ENCODE results near the gene VPS36.
"Not testable (repeated sequence)": the region's sequence is repeated elsewhere in the genome, so short reads cannot be mapped to it uniquely, and the experiment has no call there.

The VPS36 gene

DNA sequence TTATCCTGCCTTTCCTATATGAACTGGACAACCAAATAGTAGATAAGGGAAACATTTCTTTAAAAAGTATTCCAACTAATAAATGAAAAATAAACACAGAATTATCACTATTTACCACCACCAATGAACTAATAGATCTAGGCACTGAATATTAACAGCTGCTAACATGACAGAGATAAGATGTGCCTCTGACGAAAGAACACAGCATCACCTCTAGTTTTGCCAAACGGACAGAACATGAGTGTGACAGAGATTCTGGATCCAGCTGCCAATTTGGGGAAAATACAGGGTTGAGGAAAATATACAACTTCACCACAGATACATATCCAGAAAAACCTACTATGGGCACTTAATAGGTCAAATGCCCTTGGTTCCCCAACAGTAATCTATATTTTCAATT, 18.0 kb downstream of the VPS36 start:
- no peak for DNase-seq

DNA sequence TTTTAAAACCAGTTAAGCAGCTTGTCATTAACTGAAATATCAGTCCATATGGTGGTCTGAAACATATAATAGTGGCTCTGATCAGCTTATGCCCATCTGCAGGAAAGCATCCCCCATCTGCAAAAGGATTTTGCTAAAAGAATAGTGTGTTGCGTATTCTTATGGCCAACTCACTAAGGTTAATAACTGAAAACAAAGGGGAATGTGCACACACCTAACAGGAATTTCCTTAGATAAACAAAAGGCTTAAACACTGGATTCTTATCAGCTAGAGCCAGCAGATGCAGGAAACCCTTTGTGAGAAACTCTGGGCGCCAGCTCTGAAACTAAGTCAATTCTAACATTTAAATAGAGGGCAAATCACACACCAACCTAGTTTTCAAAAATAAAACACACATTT, 22.1 kb downstream of the VPS36 start:
- no peak for DNase-seq

DNA sequence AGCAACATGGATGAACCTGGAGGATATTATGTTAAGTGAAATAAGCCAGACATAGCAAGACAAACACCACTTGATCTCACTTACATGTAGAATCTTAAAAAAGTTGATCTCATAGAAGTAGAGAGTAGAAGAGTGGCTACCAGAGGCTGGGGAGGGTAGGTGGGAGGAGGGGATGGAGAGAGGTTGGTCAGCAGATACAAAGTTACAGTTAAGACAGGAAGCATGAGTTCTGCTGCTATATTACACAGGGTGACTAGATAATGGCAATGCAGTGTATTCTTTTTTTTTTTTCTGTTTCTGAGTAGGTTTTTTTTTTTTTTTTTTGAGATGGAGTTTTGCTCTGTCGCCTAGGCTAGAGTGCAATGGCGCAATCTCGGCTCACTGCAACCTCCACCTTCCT, 29.2 kb downstream of the VPS36 start:
- no peak for DNase-seq

DNA sequence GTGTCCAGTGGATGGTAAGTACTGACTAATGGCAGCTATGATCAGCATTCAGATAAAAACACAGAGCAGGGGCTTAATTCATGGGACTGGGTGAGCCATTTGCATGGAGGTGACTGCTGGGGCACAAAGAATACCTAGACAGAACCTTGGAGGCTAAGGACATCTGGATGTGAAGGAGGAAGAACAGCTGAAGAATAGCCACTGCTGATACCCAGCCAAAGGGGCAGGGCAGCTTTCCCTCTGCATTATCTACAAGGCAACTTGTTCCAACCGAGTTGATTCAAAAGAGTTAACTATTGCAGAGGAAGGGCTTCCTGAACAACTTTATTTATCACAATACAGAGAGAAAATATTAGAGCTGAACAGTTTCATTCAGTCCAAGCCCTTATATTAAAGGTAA, 31.4 kb downstream of the VPS36 start:
- DNase-seq, result no peak

DNA sequence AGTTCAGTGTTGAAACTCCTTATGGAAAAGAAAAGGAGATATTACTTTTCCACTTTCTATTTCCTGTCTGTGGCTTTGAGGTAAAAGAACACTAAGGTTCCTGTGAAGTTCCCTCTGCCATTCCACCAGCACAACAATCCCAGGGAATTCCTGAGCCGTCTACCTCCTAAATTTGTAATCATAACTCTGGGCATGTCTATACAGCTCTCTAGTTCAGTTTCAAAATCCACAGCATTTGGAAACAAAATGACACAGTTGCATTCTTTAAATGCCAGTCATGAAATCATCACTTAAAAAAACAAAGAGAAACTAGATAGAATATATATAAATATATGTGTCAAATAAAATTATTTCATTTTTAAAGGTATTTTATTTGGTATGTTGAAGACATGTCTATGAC, 35.5 kb downstream of the VPS36 start:
- no peak for DNase-seq

DNA sequence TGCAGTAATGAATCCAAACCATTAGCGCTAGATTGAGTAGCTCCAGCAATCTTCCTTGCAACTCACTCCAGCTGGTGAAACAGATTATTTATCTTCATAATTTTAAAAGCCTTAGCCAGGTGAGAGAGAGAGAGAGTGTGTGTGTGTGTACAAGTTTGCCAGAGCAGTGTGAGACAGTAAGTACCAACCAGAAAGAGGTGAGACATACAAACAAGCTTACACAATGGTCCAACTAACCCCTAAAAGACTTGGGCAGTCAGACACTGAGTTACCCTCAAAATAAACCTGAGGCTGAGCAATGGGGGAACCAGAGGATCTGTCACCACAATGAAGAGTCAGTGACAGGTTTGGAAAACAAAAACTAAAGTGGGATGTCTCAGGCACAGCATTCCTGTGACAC, 36.4 kb downstream of the VPS36 start:
- DNase-seq, result no peak

DNA sequence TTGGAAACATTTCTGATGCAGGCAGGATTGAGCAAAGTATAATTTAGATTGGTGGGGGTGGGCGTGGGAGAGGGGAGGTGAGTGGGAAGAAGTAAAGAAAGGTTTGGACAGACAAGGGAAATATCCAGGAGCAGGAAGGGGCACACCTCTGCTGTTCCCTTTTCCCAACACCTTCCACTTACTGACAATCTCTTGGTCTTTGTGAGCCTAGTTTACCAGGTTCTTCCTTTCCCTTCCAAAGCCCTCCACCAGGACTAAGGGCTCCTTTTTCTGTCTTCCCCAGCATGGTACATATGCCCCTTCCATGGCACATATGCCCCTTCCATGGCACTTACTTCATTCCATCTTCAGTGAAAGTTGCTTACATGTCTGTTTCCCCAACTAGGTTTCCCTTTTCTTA, 38.3 kb downstream of the VPS36 start:
- DNase-seq, result no peak

DNA sequence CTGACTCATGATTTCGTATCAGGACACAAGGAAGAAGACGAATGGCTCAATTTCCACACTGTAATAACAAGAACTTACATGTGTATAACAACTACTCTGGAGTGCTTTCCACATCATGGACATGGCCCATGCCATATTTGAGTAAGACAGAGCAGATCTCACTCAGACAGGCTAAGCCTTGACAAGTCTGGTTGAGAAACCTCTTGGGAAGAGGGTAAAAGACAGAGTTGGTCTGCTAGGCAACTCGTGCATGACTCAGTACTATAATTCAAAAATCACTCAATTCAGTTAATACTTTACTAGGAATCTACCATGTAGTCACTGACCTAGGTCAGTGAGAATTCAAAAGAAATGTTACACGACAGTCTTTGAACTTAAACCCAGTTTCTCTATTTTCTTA, 38.8 kb downstream of the VPS36 start:
- no peak for DNase-seq

DNA sequence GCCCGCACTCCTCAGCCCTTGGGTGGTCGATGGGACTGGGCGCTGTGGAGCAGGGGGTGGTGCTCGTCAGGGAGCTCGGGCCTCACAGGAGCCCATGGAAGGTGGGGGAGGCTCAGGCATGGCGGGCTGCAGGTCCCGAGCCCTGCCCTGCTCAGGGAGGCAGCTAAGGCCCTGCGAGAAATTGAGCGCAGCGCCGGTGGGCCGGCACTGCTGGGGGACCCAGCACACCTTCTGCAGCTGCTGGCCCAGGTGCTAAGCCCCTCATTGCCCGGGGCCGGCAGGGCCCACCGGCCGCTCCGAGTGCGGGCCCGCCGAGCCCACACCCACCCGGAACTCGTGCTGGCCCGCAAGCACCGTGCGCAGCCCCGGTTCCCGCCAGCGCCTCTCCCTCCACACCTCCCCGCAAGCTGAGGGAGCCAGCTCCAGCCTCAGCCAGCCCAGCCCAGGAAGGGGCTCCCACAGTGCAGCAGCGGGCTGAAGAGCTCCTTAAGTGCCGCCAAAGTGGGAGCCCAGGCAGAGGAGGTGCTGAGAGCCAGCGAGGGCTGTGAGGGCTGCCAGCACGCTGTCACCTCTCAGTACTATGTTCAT, 42.3 kb downstream of the VPS36 start:
- DNase-seq, result not testable (repeated sequence)

DNA sequence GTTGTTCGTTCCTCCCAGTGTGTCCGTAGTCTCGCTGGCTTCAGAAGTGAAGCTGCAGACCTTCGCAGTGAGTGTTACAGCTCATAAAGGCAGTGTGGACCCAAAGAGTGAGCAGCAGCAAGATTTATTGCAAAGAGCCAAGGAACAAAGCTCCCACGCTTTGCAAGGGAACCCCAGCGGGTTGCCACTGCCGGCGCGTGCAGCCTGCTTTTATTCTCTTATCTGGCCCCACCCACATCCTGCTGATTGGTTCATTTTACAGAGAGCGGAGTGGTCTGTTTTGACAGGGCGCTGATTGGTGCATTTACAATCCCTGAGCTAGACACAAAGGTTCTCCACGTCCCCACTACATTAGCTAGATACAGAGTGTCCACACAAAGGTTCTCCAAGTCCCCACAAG, 43.0 kb downstream of the VPS36 start:
- not testable (repeated sequence) for DNase-seq

DNA sequence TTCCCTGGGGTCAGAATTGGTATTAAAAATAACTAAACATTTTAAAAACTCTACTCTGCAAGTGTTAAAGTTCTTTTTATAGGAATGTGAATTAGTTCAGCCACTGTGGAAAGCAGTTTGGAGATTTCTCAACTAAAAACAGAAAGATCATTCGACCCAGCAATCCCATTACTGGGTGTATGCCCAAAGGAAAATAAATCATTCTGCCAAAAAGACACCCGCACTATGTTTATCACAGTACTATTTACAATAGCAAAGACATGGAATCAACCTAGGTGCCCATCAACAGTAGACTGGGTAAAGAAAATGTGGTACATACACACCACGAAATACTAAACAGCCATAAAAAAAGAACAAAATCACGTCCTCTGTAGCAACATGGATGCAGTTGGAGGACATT, 43.8 kb downstream of the VPS36 start:
- DNase-seq, result no peak

DNA sequence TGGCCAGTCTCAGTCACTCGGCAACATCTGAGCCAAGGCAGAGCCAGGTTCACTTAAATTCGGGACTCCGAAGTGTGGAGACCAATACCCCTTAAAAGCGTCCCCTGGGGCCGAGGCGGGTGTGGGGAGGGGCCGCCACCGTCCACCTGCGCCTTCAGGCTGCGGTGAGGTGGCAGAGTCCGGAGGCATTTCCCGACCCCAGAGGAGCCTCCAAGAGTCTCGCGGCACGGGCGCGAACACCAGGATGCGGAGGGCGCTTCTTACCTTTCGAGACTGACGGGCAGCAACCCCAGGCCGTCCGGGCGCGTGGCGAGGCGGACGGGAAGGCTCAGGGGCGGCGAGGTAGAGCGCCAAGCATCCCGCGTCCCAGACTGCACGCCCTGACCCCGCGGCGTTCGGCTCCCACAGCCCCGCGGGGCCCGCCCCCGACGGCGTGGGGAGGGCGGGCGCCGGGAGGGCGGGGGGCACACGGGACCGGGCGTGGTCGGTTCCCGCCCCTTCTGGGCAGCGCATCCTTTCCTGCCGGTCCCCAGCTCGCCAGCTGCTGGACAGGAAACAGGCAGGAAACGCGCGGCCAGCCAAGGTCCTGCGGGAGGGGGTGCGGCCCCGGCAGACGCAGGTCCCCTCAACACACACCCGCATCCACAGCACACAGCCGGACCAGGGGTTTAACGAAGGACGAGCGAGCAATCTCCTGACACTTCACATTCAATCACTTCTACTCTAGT, 44.5 kb downstream of the VPS36 start, which contains the start of gene THSD1:
THSD1 (minus strand) TSS at position 406 of the 728 bp plus-strand sequence. CDS start 3,572 bp downstream, outside the sequence.
- no peak for DNase-seq

DNA sequence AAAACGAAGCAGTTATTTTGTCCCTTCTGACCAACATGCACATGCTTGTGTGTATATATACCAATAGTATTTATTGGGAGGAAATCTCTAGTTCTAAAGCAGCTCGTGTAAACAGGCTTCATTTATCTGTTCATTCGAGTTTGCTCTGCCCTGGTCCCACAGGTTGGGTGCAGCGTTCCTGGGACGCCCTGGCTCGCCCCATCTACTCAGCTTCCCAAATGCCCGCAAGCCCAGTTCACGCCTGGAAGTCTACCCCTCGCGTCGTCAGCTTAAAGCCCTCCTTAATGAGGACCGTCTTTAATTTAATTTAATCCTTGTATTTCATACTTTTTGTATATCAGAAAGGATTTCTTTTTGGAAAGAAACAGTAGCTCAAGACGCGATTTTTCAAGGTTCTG, 45.1 kb downstream of the VPS36 start:
- no peak for DNase-seq

DNA sequence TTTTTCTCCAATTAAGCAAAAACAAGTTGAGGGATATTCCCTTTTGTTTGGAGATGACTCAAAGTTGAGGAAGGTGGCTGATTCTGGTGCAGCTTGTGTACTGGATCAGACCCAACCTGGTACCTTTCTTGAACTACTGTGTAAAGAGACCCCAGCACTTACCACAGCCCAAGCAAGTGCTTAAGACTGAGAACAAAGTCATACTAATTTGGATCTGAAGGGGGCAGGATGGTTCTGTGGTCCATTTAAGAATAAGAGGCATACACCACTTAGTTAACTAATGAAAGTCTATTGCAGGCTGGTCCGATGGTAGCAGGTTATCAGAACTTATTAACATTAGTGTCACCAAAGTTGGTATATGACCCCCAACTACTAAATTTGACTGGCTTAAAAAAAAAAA, 50.7 kb downstream of the VPS36 start:
- DNase-seq, result no peak

DNA sequence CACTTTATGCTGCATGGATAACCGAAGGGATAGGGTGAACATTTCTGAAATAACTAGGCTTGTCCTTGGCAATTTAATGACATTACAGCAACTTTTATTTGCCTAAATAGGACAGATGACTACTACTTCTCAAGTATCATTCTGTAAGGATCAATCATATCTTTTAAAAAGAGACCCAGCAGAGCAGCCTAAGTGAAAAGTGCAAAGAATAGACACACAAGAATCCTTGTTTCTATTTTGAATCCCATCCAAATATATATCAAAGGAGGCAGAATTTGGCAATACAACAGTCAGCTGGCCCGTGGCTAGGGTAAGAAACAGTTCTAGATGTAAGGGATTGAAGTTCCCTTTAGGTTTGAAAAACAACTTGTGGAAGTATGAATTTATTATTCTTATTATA, 51.4 kb downstream of the VPS36 start:
- DNase-seq, result no peak

DNA sequence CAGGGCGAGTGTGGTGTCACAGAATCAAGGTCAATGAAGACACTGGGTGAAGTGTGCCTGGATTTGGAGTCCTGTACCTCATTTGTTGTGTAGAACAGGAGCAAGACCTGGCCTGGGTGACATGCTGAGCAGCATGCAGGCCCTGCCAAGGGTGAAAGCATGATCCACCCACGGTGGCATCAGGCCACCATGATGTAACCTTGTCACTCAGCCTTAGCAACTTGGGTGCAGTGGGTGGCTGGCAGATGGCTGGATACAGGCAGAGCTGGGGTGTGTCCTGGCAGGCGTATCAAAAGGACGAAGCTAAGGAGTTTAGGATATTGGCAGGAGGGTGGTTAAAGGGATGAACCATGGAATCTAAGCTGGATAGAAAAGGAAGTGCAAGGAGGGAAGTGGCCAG, 54.7 kb downstream of the VPS36 start:
- DNase-seq, result no peak

DNA sequence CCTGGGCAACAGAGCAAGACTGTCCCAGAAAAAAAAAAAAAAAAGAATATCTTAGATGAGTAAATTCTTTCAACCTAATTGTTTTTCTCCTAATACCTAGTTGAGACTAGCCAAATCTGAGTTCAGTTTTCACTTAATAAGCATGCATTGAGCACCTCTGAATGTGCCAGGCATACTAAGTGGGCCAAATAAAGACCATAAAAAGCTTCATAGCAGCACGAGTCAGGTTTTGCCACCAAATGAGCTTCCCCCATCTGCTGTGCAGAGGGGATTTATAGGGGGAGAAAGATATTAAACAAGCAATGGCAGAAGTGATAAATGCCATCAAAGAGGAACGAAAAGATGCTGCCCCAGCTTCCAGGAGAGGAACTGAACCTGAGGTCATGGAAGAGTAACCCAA, 55.8 kb downstream of the VPS36 start:
- DNase-seq, result no peak

DNA sequence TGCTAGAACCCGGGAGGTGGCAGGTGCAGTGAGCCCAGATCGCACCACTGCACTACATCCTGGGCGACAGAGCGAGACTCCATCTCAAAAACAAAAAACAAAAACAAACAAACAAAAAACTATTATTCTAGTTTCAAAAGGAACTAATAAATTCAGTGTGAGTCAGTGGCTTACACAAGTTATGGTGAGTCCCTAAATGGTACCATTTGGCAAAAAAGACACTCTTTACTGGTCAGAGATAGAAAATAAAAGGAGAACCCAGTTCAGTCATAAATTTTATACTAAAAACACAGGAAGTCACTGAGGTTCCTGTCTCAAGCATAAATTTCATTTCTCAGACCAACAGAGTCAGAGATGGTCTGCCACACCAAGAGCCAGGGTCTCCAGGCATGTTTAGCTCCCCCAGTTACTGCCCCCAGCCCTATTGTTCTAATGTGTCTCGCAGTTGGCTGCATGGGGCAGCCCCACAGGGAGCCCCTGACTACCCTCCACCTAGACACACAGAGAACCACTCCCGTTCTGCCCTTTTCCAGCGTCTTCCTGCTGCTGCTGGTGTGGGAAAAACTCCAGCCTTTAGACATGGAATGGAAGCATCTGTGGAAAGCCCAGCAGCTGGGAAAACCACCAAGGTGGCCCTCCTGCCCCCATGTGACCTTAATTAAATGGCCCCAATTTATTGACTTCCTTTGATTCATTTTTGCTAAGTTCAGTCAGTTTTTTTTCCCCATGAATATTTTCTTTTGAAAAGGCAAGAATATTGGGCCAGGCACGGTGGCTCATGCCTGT, 56.7 kb downstream of the VPS36 start:
- no peak for DNase-seq

DNA sequence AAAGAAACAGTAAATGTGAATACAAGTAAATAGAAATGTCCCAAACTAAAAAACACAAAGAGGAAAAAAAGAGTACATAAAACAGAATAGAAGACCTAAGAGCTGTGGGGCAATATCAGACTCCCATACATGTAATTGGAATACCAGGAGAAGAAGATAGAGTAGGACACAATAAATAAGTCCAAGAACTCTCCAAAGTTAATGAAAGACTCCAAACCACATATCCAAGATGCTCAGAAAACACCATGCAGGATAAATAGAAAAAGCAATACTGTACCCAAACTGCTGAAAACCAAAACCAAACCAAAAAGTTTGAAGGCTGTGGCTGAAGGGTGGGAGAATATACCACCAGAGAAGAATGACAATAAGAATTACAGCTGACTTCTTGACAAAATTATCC, 62.7 kb downstream of the VPS36 start:
- no peak for DNase-seq

DNA sequence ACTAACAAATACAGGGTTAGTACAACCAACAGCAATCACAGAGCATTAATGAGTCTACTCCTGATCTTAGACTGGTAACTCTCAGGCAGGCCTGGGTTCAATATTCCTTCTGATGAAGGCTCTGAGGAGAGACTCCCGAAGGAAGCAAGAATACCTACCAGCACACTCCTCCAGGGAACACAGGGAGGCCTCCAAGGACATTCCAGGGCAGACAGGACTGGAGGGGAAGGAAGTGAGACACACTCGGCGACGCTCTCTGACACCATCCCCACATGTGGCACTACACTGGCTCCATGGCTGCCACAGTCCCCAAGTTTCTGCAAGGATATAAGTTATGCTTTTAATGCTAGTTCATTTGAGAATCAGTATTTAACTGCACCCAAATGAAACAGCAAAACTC, 64.6 kb downstream of the VPS36 start:
- DNase-seq, result no peak

DNA sequence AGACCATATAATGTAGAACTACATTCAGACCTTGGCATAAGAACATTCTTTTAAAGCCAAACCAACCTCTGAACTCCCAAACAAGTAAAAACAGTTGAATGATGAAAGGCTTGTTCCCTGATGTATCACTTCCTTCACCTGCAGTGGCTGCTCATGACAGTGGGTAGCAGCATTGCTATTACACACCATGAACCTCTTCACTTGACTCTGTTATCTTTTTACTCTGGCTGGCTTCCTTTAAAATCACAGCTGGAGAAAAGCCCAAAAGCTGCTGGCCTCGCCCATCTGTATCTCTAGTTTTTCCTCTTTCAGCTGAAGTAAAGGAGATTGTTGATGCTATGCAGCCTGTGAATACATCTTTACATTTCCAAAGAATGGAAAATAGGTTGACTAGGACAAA, 67.1 kb downstream of the VPS36 start:
- DNase-seq, result no peak

DNA sequence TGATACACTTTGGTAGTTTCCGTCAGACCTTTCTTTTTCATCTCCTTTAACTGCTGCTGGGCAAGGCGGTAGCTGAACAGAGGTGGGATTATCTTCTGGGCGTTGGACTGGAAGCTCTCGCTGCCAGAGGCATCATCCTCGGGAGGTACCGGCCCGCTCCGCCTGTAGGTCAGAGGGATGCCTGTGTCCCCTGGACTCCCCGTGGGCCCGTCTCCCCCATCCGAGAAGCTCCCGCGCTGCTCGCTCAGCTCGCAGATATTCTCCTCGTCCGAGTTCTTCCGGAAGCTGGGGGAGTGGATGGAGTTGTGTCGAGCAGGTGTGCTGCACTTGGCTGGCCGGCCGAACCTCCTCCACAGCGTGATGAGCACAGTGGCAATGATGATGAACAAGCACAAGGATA, 72.1 kb downstream of the VPS36 start:
- DNase-seq, result no peak

DNA sequence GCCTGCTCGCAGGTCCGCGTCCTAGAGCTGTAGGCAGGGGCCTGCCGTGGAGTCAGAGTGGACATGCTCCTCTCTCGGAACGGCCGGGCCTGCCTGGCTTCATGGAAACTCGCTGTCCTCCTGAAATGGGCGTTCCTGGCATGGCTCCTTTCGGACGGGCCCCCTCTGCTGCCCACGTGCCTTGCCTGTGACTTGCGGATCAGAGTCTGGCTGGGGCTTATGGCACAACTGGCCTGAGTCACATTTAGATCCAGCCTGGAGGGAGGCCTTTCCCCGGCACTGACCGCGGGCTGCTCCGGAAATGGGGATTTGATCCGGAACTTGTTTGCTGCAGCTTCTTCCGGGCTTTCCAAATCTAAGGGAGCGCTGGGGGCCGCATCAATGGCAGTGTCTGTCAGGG, 72.5 kb downstream of the VPS36 start:
- DNase-seq, result no peak

DNA sequence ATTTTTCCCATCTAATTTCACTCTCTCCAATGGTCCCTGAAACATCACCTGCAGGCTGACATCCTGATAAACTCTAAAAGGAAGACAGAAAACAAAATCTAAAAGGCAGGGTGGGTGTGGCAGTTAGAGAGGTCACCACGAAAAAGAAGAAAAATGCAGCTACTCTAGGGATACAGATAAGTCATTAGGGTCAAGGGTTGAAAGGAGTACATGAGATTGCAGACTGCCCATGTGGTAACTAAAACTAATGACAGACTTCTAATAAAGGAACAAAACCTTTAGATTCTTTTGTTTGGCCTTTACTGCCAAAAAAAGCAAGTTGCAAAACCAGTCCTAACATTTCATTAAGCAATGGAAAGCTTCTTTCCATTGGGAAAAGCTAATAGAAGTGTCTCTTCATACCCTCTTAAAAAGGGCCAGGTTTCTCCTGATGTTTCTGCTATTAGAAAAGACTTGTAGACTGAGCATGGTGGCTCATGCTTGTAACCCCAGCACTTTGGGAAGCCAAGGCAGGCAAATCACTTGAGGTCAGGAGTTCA, 75.5 kb downstream of the VPS36 start:
- no peak for DNase-seq
